ENCODE data around the gene MITF.

The MITF gene

GRCh38 chr3:69890084-69890483 lies 150.8 kb downstream of the MITF start:
- no peak overlapping the region for H3K4me3 ChIP-seq (ENCODE audit: low read length)
- H3K9me3 ChIP-seq (ENCODE audit: insufficient read depth, low read length) = no peaks in the 10 kb centered on the region
- H3K27ac ChIP-seq (ENCODE audit: low read length) = no peak overlapping the region
- H3K4me2 ChIP-seq (ENCODE audit: low read length) = no peak overlapping the region
- H2AFZ ChIP-seq (ENCODE audit: low read depth, low read length) = no peak overlapping the region
- H4K20me1 ChIP-seq (ENCODE audit: insufficient read depth, low read length) = no peaks in the 10 kb centered on the region
- no peak for TF ChIP-seq EZH2phosphoT487 (IDR thresholded peaks at IDR 0.05; ENCODE audit: low read depth)
- TF ChIP-seq CTCF (IDR thresholded peaks at IDR 0.05; ENCODE audit: low read depth, low read length) = no peak
- no peaks in the 10 kb centered on the region for H3K4me1 ChIP-seq (ENCODE audit: low read length)
- H3K27me3 ChIP-seq (ENCODE audit: low read depth, low read length) = no peaks in the 10 kb centered on the region
- H3K36me3 ChIP-seq (replicated peaks; ENCODE audit: low read depth, low read length) = no peaks in the 10 kb centered on the region
- H3K79me2 ChIP-seq (ENCODE audit: low read length) = no peaks in the 10 kb centered on the region
- H3K9ac ChIP-seq (ENCODE audit: low read length) = no peak overlapping the region

GRCh38 chr3:69890691-69891090 lies 151.4 kb downstream of the MITF start:
- H3K36me3 ChIP-seq (replicated peaks; ENCODE audit: low read depth, low read length) = no peaks in the 10 kb centered on the region
- H4K20me1 ChIP-seq (ENCODE audit: insufficient read depth, low read length) = no peaks in the 10 kb centered on the region
- H3K4me1 ChIP-seq (ENCODE audit: low read length) = no peaks in the 10 kb centered on the region
- no peak overlapping the region for H2AFZ ChIP-seq (ENCODE audit: low read depth, low read length)
- no peaks in the 10 kb centered on the region for H3K9me3 ChIP-seq (ENCODE audit: insufficient read depth, low read length)
- no peak overlapping the region for H3K9ac ChIP-seq (ENCODE audit: low read length)
- H3K4me2 ChIP-seq (ENCODE audit: low read length) = no peak overlapping the region
- no peaks in the 10 kb centered on the region for H3K79me2 ChIP-seq (ENCODE audit: low read length)
- TF ChIP-seq CTCF (IDR thresholded peaks at IDR 0.05; ENCODE audit: low read depth, low read length) (no peak), EZH2phosphoT487 (IDR thresholded peaks at IDR 0.05; ENCODE audit: low read depth) (no peak)
- no peaks in the 10 kb centered on the region for H3K27me3 ChIP-seq (ENCODE audit: low read depth, low read length)
- no peak overlapping the region for H3K4me3 ChIP-seq (ENCODE audit: low read length)
- no peak overlapping the region for H3K27ac ChIP-seq (ENCODE audit: low read length)

GRCh38 chr3:69892706-69893105 lies 153.4 kb downstream of the MITF start:
- Histone ChIP-seq H3K4me2 (ENCODE audit: low read length) (no peak overlapping the region), H3K27ac (ENCODE audit: low read length) (no peak overlapping the region), H3K9ac (ENCODE audit: low read length) (no peak overlapping the region), H4K20me1 (ENCODE audit: insufficient read depth, low read length) (no peaks in the 10 kb centered on the region), H3K79me2 (ENCODE audit: low read length) (no peaks in the 10 kb centered on the region), H3K4me3 (ENCODE audit: low read length) (no peak overlapping the region), H3K9me3 (ENCODE audit: insufficient read depth, low read length) (no peaks in the 10 kb centered on the region), H3K4me1 (ENCODE audit: low read length) (no peaks in the 10 kb centered on the region), H3K36me3 (replicated peaks; ENCODE audit: low read depth, low read length) (no peaks in the 10 kb centered on the region), H3K27me3 (ENCODE audit: low read depth, low read length) (no peaks in the 10 kb centered on the region), H2AFZ (ENCODE audit: low read depth, low read length) (no peak overlapping the region)
- TF ChIP-seq CTCF (IDR thresholded peaks at IDR 0.05; ENCODE audit: low read depth, low read length) (no peak), EZH2phosphoT487 (IDR thresholded peaks at IDR 0.05; ENCODE audit: low read depth) (no peak)

GRCh38 chr3:69893274-69893673 lies 154.0 kb downstream of the MITF start:
- Histone ChIP-seq H3K4me3 (ENCODE audit: low read length) (no peak overlapping the region), H3K4me2 (ENCODE audit: low read length) (no peak overlapping the region), H3K4me1 (ENCODE audit: low read length) (no peaks in the 10 kb centered on the region), H3K9me3 (ENCODE audit: insufficient read depth, low read length) (no peaks in the 10 kb centered on the region), H3K36me3 (replicated peaks; ENCODE audit: low read depth, low read length) (no peaks in the 10 kb centered on the region), H3K9ac (ENCODE audit: low read length) (no peak overlapping the region), H3K27me3 (ENCODE audit: low read depth, low read length) (no peaks in the 10 kb centered on the region), H4K20me1 (ENCODE audit: insufficient read depth, low read length) (no peaks in the 10 kb centered on the region), H3K27ac (ENCODE audit: low read length) (no peak overlapping the region), H2AFZ (ENCODE audit: low read depth, low read length) (no peak overlapping the region), H3K79me2 (ENCODE audit: low read length) (no peaks in the 10 kb centered on the region)
- TF ChIP-seq EZH2phosphoT487 (IDR thresholded peaks at IDR 0.05; ENCODE audit: low read depth) (no peak), CTCF (IDR thresholded peaks at IDR 0.05; ENCODE audit: low read depth, low read length) (no peak)
